ENCODE results near the gene KRTAP9-2.
"Not testable (repeated sequence)": the region's sequence is repeated elsewhere in the genome, so short reads cannot be mapped to it uniquely, and the experiment has no call there.

Gene KRTAP9-2
- total RNA-seq = 0 reads per million in 3 donors

GRCh38 chr17:41226598-41227095 lies at the start of gene KRTAP9-2:
Gene KRTAP9-2, plus strand, starts transcription at chr17:41226648. Its CDS starts 7 bp downstream, at chr17:41226655.
- not testable (repeated sequence) for DNase-seq; H3K4me3 ChIP-seq (ENCODE audit: insufficient read depth, low read depth, low read length, poor library complexity, severe bottlenecking); H3K9me3 ChIP-seq (ENCODE audit: control insufficient read depth, low read length); H3K27me3 ChIP-seq (replicated peaks; ENCODE audit: control insufficient read depth, insufficient read depth, low read length, poor library complexity, severe bottlenecking); H3K27ac ChIP-seq (ENCODE audit: insufficient read depth, low read length, poor library complexity, severe bottlenecking); H3K4me1 ChIP-seq (ENCODE audit: control insufficient read depth, insufficient read depth, low read length, poor library complexity, severe bottlenecking); H3K36me3 ChIP-seq (ENCODE audit: control insufficient read depth, insufficient read depth, low read length)

GRCh38 chr17:41176744-41177387 lies 49.6 kb upstream of the KRTAP9-2 start:
- Histone ChIP-seq H3K36me3 (ENCODE audit: control insufficient read depth, insufficient read depth, low read length) (no peaks in the 10 kb centered on the region), H3K27me3 (replicated peaks; ENCODE audit: control insufficient read depth, insufficient read depth, low read length, poor library complexity, severe bottlenecking) (no peaks in the 10 kb centered on the region), H3K27ac (ENCODE audit: insufficient read depth, low read length, poor library complexity, severe bottlenecking) (no peak overlapping the region), H3K4me1 (ENCODE audit: control insufficient read depth, insufficient read depth, low read length, poor library complexity, severe bottlenecking) (no peaks in the 10 kb centered on the region), H3K4me3 (ENCODE audit: insufficient read depth, low read depth, low read length, poor library complexity, severe bottlenecking) (no peak overlapping the region), H3K9me3 (ENCODE audit: control insufficient read depth, low read length) (no peaks in the 10 kb centered on the region)
- DNase-seq = no peak

- H3K9me3 ChIP-seq (ENCODE audit: control insufficient read depth, low read length) = no peaks in the 10 kb centered on the region
- H3K4me1 ChIP-seq (ENCODE audit: control insufficient read depth, insufficient read depth, low read length, poor library complexity, severe bottlenecking) = no peaks in the 10 kb centered on the region
- no peak within 1 kb of the TSS for H3K4me3 ChIP-seq (ENCODE audit: insufficient read depth, low read depth, low read length, poor library complexity, severe bottlenecking)
- DNase-seq = no peak
- no peaks in the 10 kb centered on the region for H3K27me3 ChIP-seq (replicated peaks; ENCODE audit: control insufficient read depth, insufficient read depth, low read length, poor library complexity, severe bottlenecking)
- H3K36me3 ChIP-seq (ENCODE audit: control insufficient read depth, insufficient read depth, low read length) = no peaks in the 10 kb centered on the region
- no peak within 1 kb of the TSS for H3K27ac ChIP-seq (ENCODE audit: insufficient read depth, low read length, poor library complexity, severe bottlenecking)
Observed at GRCh38 chr17:41177727-41178271, 48.6 kb upstream of the KRTAP9-2 start, which contains the start of gene KRTAP4-2. Gene KRTAP4-2, minus strand, starts transcription at chr17:41178221. Its CDS starts 57 bp downstream, at chr17:41178164.

DNA sequence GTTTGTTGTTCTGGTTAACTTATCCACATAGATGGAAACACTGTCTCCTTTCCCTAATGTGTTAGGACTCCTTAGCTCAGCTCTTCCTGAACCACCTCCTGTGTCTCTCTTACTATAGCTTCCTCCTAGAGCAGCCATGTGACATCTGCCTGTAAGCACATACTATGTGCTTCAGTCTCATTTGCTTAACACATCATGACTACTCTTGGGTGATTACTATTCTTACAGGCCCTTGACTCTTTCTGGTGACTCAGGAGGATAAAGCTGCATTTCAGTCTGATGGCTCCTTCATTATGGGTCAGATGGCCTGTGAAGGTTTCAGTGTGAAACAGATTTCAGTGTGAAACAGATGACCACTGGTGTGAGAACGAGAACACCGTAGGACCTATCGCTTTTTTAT lies 48.1 kb upstream of the KRTAP9-2 start:
- H3K27ac ChIP-seq (ENCODE audit: insufficient read depth, low read length, poor library complexity, severe bottlenecking) = no peak overlapping the region
- H3K4me1 ChIP-seq (ENCODE audit: control insufficient read depth, insufficient read depth, low read length, poor library complexity, severe bottlenecking) = no peaks in the 10 kb centered on the region

GRCh38 chr17:41178843-41179616 lies 47.4 kb upstream of the KRTAP9-2 start:
- DNase-seq = no peak
- no peaks in the 10 kb centered on the region for H3K4me1 ChIP-seq (ENCODE audit: control insufficient read depth, insufficient read depth, low read length, poor library complexity, severe bottlenecking)

More for the DNA sequence above, 48.1 kb upstream of the KRTAP9-2 start:
- H3K4me3 ChIP-seq (ENCODE audit: insufficient read depth, low read depth, low read length, poor library complexity, severe bottlenecking) = no peak overlapping the region
- H3K36me3 ChIP-seq (ENCODE audit: control insufficient read depth, insufficient read depth, low read length) = no peaks in the 10 kb centered on the region
- H3K27me3 ChIP-seq (replicated peaks; ENCODE audit: control insufficient read depth, insufficient read depth, low read length, poor library complexity, severe bottlenecking) = no peaks in the 10 kb centered on the region
- no peak for DNase-seq
- no peaks in the 10 kb centered on the region for H3K9me3 ChIP-seq (ENCODE audit: control insufficient read depth, low read length)

DNA sequence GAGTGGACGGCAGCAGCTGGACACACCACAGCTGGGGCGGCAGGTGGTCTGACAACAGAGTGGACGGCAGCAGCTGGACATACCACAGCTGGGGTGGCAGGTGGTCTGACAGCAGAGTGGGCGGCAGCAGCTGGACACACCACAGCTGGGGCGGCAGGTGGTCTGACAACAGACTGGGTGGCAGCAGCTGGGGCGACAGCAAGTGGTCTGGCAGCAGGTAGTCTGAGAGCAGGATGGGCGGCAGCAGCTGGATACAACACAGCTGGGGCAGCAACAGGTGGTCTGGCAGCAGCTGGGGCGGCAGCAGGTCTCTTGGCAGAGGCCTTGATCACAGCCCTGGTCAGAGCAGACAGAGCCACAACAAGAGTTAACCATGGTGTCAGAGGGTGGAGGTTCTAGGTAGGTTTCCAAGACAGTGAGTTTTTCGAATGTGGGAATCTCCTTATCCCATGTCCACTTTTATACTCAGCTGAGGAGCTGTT lies 41.9 kb upstream of the KRTAP9-2 start, which contains the start of gene KRTAP4-1:
KRTAP4-1 (minus strand) TSS at position 432 of the 482 bp plus-strand sequence; CDS start at position 375, 57 bp downstream.
- no peaks in the 10 kb centered on the region for H3K9me3 ChIP-seq (ENCODE audit: control insufficient read depth, low read length)
- no peaks in the 10 kb centered on the region for H3K27me3 ChIP-seq (replicated peaks; ENCODE audit: control insufficient read depth, insufficient read depth, low read length, poor library complexity, severe bottlenecking)
- H3K4me1 ChIP-seq (ENCODE audit: control insufficient read depth, insufficient read depth, low read length, poor library complexity, severe bottlenecking) = no peaks in the 10 kb centered on the region
- DNase-seq = no peak
- H3K36me3 ChIP-seq (ENCODE audit: control insufficient read depth, insufficient read depth, low read length) = no peaks in the 10 kb centered on the region
- no peak within 1 kb of the TSS for H3K27ac ChIP-seq (ENCODE audit: insufficient read depth, low read length, poor library complexity, severe bottlenecking)
- H3K4me3 ChIP-seq (ENCODE audit: insufficient read depth, low read depth, low read length, poor library complexity, severe bottlenecking) = no peak within 1 kb of the TSS

More at GRCh38 chr17:41178843-41179616, 47.4 kb upstream of the KRTAP9-2 start:
- Histone ChIP-seq H3K4me3 (ENCODE audit: insufficient read depth, low read depth, low read length, poor library complexity, severe bottlenecking) (no peak overlapping the region), H3K36me3 (ENCODE audit: control insufficient read depth, insufficient read depth, low read length) (no peaks in the 10 kb centered on the region), H3K9me3 (ENCODE audit: control insufficient read depth, low read length) (no peaks in the 10 kb centered on the region), H3K27me3 (replicated peaks; ENCODE audit: control insufficient read depth, insufficient read depth, low read length, poor library complexity, severe bottlenecking) (no peaks in the 10 kb centered on the region), H3K27ac (ENCODE audit: insufficient read depth, low read length, poor library complexity, severe bottlenecking) (no peak overlapping the region)

GRCh38 chr17:41185001-41185400 lies 41.4 kb upstream of the KRTAP9-2 start:
- no peaks in the 10 kb centered on the region for H3K4me1 ChIP-seq (ENCODE audit: control insufficient read depth, insufficient read depth, low read length, poor library complexity, severe bottlenecking)
- no peaks in the 10 kb centered on the region for H3K36me3 ChIP-seq (ENCODE audit: control insufficient read depth, insufficient read depth, low read length)
- H3K9me3 ChIP-seq (ENCODE audit: control insufficient read depth, low read length) = no peaks in the 10 kb centered on the region
- no peak overlapping the region for H3K27ac ChIP-seq (ENCODE audit: insufficient read depth, low read length, poor library complexity, severe bottlenecking)
- no peaks in the 10 kb centered on the region for H3K27me3 ChIP-seq (replicated peaks; ENCODE audit: control insufficient read depth, insufficient read depth, low read length, poor library complexity, severe bottlenecking)
- no peak overlapping the region for H3K4me3 ChIP-seq (ENCODE audit: insufficient read depth, low read depth, low read length, poor library complexity, severe bottlenecking)
- no peak for DNase-seq

DNA sequence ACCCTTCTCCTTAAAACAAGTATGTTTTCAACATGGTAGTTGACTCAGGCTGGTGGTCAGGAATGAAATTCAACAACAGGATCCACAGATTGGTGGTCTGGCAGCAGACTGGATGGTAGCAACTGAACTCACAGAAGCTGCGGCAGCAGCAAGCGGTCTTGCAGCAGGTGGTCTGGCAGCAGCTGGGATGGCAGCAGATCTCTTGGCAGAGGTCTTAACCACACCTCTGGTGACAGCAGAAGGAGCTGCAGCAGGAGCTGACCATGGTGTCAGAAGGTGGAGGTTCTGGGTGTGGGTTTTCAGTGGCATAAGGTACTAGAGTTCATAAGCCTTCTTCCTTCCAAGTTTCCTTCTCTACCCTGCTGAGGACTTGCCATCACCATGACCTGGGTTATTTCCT lies 39.6 kb upstream of the KRTAP9-2 start:
- H3K27me3 ChIP-seq (replicated peaks; ENCODE audit: control insufficient read depth, insufficient read depth, low read length, poor library complexity, severe bottlenecking) = no peaks in the 10 kb centered on the region
- DNase-seq = no peak

DNA sequence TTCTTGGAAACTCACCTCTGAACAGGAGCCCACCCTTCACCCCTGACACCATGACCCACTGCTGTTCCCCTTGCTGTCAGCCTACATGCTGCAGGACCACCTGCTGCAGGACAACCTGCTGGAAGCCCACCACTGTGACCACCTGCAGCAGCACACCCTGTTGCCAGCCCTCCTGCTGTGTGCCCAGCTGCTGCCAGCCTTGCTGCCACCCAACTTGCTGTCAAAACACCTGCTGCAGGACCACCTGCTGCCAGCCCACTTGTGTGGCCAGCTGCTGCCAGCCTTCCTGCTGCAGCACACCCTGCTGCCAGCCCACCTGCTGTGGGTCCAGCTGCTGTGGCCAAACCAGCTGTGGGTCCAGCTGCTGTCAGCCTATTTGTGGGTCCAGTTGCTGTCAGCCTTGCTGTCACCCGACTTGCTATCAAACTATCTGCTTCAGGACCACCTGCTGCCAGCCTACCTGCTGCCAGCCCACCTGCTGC lies 36.6 kb upstream of the KRTAP9-2 start, which contains the start of gene KRTAP9-1:
KRTAP9-1 (plus strand) TSS at position 51 of the 482 bp plus-strand sequence; CDS start at position 51, 0 bp downstream.
- not testable (repeated sequence) for H3K27ac ChIP-seq (ENCODE audit: insufficient read depth, low read length, poor library complexity, severe bottlenecking); H3K36me3 ChIP-seq (ENCODE audit: control insufficient read depth, insufficient read depth, low read length); H3K9me3 ChIP-seq (ENCODE audit: control insufficient read depth, low read length); H3K4me1 ChIP-seq (ENCODE audit: control insufficient read depth, insufficient read depth, low read length, poor library complexity, severe bottlenecking); H3K4me3 ChIP-seq (ENCODE audit: insufficient read depth, low read depth, low read length, poor library complexity, severe bottlenecking); DNase-seq; H3K27me3 ChIP-seq (replicated peaks; ENCODE audit: control insufficient read depth, insufficient read depth, low read length, poor library complexity, severe bottlenecking)

More for the DNA sequence above, 39.6 kb upstream of the KRTAP9-2 start:
- no peaks in the 10 kb centered on the region for H3K36me3 ChIP-seq (ENCODE audit: control insufficient read depth, insufficient read depth, low read length)
- H3K4me3 ChIP-seq (ENCODE audit: insufficient read depth, low read depth, low read length, poor library complexity, severe bottlenecking) = no peak overlapping the region
- no peaks in the 10 kb centered on the region for H3K9me3 ChIP-seq (ENCODE audit: control insufficient read depth, low read length)
- H3K27ac ChIP-seq (ENCODE audit: insufficient read depth, low read length, poor library complexity, severe bottlenecking) = no peak overlapping the region
- H3K4me1 ChIP-seq (ENCODE audit: control insufficient read depth, insufficient read depth, low read length, poor library complexity, severe bottlenecking) = no peaks in the 10 kb centered on the region
